Prostate gland (tissue), 2 donors: ENCODE data around the gene CD200.

Experiments
- CTCF ChIP-seq, 4 experiments: fragments of 200-600 bp in 2 of 4; fragments of 450-650 bp in 2 of 4; sonication (generic) in 2 of 4; IDR thresholded peaks; 1 replicate in 3 of 4; 2 replicates in 1 of 4; pipeline ENCODE4 v1.5.1; 2016 to 2019; ENCODE audit warnings: antibody characterized with exemption in 4 of 4, mild to moderate bottlenecking in 2 of 4, moderate library complexity in 2 of 4
- POLR2A ChIP-seq: fragments of 450-650 bp; IDR thresholded peaks from one replicate; pipeline ENCODE4 v1.6.1; 2016; ENCODE audit warnings: antibody characterized with exemption, mild to moderate bottlenecking

GRCh38 chr3:112388972-112389371 is 56.0 kb downstream of the CD200 start:
- no peak for TF ChIP-seq CTCF (IDR thresholded peaks at IDR 0.05)
- no peak for TF ChIP-seq POLR2A
